HCT116 (cell line): Measurements from ENCODE around the gene ARHGEF1.

Experiments used
- POLR2A ChIP-seq: IDR thresholded peaks from 2 replicates; pipeline ENCODE4 v1.7.0; 2011; ENCODE audit warnings: borderline replicate concordance; ENCODE audit not compliant: insufficient read depth, insufficient read length; ENCODE audit errors: extremely low read depth
- RAD21 ChIP-seq: IDR thresholded peaks from 2 replicates; pipeline ENCODE4 v1.6.1; 2012; ENCODE audit warnings: low read depth, mild to moderate bottlenecking
- SP1 ChIP-seq: IDR thresholded peaks from 2 replicates; pipeline ENCODE4 v1.6.1; 2012; ENCODE audit warnings: low read depth
- TF ChIP-seq, protein P1 (sequence below), 3 experiments: fragments of 200-600 bp in 1 of 3; sonication (generic) in 1 of 3; IDR thresholded peaks in 2 of 3; conservative IDR thresholded peaks in 1 of 3; 2 replicates each; pipeline ENCODE4 v1.5.1; 2012 to 2017; ENCODE audit warnings: low read depth in 2 of 3, low read length in 2 of 3, antibody characterized with exemption in 1 of 3, borderline replicate concordance in 1 of 3, control low read depth in 1 of 3, mild to moderate bottlenecking in 1 of 3, mixed read lengths in 1 of 3, mixed run types in 1 of 3, moderate library complexity in 1 of 3; ENCODE audit not compliant: insufficient read depth in 1 of 3

DNA sequence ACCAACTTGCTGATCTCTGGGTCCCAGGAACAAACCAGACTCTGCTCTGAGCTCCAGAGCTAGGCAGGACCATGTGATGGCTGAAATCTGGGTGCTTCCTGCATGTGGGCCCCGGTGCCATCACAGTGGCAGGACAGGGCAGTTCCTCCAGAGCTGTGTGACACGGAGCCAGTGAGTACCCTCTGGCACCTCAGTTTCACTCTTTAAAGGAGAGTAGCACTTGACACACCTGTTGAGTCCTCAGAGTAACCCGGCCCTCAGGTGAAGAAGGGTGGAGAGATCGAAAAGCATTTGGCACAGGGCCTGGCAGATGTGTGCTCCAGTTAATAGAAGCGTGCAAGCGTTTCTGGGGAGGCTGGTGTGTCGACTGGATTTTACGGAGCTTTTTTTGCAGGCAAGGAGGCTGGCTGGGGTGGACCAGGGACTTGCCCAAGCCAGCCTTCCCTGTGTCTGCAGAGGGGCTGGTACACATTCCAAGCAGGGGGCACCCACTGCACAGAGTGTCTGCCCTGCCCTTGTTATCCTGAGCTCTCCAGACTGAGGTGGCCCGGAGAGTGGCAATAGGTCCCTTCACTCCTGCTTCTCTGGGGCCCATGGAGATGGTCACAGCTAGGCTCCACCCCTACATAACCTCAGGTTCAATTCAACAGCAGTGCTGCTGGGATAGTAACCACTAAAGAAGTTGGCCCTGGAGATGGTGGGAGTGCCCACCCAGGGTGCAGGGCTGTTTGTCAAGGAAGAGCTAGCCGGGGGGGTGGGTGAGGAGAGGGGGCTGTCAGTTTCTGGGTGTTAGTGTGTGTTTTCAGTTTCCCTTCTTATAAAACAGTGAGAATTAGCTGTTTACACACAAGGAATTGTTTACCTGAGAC is 14.6 kb upstream of the ARHGEF1 start:
- TF ChIP-seq, protein P1, sequence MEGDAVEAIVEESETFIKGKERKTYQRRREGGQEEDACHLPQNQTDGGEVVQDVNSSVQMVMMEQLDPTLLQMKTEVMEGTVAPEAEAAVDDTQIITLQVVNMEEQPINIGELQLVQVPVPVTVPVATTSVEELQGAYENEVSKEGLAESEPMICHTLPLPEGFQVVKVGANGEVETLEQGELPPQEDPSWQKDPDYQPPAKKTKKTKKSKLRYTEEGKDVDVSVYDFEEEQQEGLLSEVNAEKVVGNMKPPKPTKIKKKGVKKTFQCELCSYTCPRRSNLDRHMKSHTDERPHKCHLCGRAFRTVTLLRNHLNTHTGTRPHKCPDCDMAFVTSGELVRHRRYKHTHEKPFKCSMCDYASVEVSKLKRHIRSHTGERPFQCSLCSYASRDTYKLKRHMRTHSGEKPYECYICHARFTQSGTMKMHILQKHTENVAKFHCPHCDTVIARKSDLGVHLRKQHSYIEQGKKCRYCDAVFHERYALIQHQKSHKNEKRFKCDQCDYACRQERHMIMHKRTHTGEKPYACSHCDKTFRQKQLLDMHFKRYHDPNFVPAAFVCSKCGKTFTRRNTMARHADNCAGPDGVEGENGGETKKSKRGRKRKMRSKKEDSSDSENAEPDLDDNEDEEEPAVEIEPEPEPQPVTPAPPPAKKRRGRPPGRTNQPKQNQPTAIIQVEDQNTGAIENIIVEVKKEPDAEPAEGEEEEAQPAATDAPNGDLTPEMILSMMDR (IDR thresholded peaks at IDR 0.05 in 2 of 3, conservative IDR thresholded peaks at IDR 0.05 in 1 of 3; ENCODE audit: borderline replicate concordance in 1 of 3, insufficient read depth in 1 of 3, low read depth in 2 of 3, low read length in 2 of 3) = no peak
- TF ChIP-seq SP1 = no peak
- no peak for TF ChIP-seq RAD21
- TF ChIP-seq POLR2A = no peak
